ENCODE data around the gene CHRDL2.

CHRDL2 gene

DNA sequence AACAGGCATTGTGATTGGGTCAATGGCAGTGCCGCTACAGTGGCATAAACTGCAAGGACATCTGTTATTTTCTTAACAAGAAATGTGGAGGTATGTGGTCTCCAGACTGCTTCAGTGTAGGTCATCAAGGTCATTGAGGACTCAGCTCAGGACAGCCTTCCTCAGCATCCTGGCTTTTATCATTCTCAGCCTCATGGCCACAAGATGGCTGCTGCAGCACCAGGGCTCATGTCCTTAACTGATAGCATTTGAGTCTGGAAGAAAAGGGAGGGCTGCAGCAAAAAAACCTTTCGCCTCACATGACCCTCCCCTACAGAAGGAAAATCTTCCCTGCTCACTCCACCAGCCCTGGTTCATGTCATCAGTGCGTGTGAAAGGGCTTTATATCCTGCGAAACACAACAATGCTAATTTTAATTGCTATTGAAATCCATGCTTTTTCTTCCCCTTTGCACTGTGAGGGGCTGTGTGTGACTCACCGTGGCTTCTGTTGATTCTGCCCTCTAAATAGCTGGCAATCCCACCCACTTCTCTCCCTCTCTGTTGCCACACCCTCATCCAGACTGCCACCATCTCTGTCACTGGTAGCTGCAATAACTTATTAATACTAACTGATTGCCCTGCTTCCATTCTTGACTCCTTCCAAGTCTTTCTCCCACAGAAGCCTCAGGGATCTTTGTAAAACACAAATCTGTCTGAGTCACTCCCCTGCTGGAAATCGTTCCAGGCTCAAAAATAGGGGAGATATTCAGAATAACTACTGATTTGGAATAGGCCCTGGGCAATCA is 43.8 kb downstream of the CHRDL2 start:
- H3K4me2 ChIP-seq (ENCODE audit: low read length) = no peak overlapping the region
- no peaks in the 10 kb centered on the region for H3K36me3 ChIP-seq (ENCODE audit: insufficient read depth, low read length)
- H3F3A ChIP-seq (ENCODE audit: insufficient read depth, low read length) = no peaks in the 10 kb centered on the region
- H3K27me3 ChIP-seq (ENCODE audit: insufficient read depth, low read length) = no peaks in the 10 kb centered on the region
- H3K79me2 ChIP-seq (ENCODE audit: insufficient read depth, low read length) = no peaks in the 10 kb centered on the region
- H2AFZ ChIP-seq (ENCODE audit: low read length) = no peak overlapping the region
- no peaks in the 10 kb centered on the region for H4K20me1 ChIP-seq (ENCODE audit: insufficient read depth, low read length)
- TF ChIP-seq EZH2 (IDR thresholded peaks at IDR 0.05; ENCODE audit: borderline replicate concordance, low read length) (no peak), CTCF (IDR thresholded peaks at IDR 0.05; ENCODE audit: low read length) (no peak)
- no peak overlapping the region for H3K27ac ChIP-seq (ENCODE audit: low read depth, low read length, poor library complexity, severe bottlenecking)
- H3K9me3 ChIP-seq (ENCODE audit: low read length) = no peaks in the 10 kb centered on the region
- no peak overlapping the region for H3K4me3 ChIP-seq (ENCODE audit: low read depth, low read length, poor library complexity, severe bottlenecking)
- H3K9me2 ChIP-seq (ENCODE audit: low read depth, low read length) = no peaks in the 10 kb centered on the region
- no peak overlapping the region for H3K9ac ChIP-seq (ENCODE audit: low read length)
- H3K4me1 ChIP-seq (ENCODE audit: insufficient read depth, low read length, severe bottlenecking) = no peaks in the 10 kb centered on the region

DNA sequence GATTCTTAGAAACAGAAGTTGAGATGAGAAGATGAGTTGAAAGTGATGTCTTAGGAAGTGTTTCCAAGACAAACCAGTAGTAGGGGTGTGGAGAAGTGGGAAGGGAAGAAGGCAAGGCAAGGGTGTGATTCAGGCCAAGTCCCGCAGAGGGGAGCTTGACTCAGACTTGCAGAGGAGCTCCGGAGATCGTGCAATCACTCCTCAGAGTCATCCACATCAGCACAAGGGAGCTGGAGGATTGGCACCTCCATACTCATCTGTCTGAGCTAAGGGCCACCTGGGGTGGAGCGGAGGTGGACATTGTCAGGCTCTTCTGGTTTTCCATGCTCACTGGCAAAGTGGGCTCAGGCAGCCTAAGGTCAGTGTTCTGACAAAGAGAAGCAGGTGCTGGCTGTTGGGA is 44.4 kb downstream of the CHRDL2 start:
- Histone ChIP-seq H4K20me1 (ENCODE audit: insufficient read depth, low read length) (no peaks in the 10 kb centered on the region), H3K4me2 (ENCODE audit: low read length) (no peak overlapping the region), H3K4me3 (ENCODE audit: low read depth, low read length, poor library complexity, severe bottlenecking) (no peak overlapping the region), H2AFZ (ENCODE audit: low read length) (no peak overlapping the region), H3K4me1 (ENCODE audit: insufficient read depth, low read length, severe bottlenecking) (no peaks in the 10 kb centered on the region), H3F3A (ENCODE audit: insufficient read depth, low read length) (no peaks in the 10 kb centered on the region), H3K9me3 (ENCODE audit: low read length) (no peaks in the 10 kb centered on the region), H3K36me3 (ENCODE audit: insufficient read depth, low read length) (no peaks in the 10 kb centered on the region), H3K9me2 (ENCODE audit: low read depth, low read length) (no peaks in the 10 kb centered on the region), H3K27me3 (ENCODE audit: insufficient read depth, low read length) (0 out of 2 replicates have a peak, but pooled peaks cover 1% of the 10 kb centered on the region), H3K9ac (ENCODE audit: low read length) (no peak overlapping the region), H3K79me2 (ENCODE audit: insufficient read depth, low read length) (no peaks in the 10 kb centered on the region), H3K27ac (ENCODE audit: low read depth, low read length, poor library complexity, severe bottlenecking) (no peak overlapping the region)
- TF ChIP-seq EZH2 (IDR thresholded peaks at IDR 0.05; ENCODE audit: borderline replicate concordance, low read length) (no peak), CTCF (IDR thresholded peaks at IDR 0.05; ENCODE audit: low read length) (no peak)

DNA sequence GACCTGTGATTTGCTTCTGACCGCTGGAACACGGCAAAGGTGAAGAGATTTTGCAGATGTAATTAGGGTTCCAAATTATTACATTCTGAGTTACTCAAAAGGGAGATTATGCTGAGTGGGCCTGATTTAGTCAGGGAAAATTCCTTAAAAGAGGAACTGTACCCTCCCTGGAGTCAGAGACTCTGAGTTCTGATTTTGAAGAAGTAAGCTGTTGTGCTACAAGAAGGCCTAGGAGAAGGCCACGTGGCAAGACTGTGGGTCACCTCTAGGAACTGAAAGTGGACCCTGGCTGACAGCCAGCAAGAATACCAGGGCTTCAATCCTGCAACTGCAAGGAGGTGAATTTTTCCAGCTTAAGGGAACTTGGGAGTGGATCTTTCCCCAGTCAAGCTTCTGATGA is 45.3 kb downstream of the CHRDL2 start:
- Histone ChIP-seq H3K79me2 (ENCODE audit: insufficient read depth, low read length) (no peaks in the 10 kb centered on the region), H3K4me1 (ENCODE audit: insufficient read depth, low read length, severe bottlenecking) (no peaks in the 10 kb centered on the region), H3K4me2 (ENCODE audit: low read length) (no peak overlapping the region), H3K27me3 (ENCODE audit: insufficient read depth, low read length) (0 out of 2 replicates have a peak, but pooled peaks cover 5% of the 10 kb centered on the region), H3K9me3 (ENCODE audit: low read length) (no peaks in the 10 kb centered on the region), H3K9me2 (ENCODE audit: low read depth, low read length) (no peaks in the 10 kb centered on the region), H3F3A (ENCODE audit: insufficient read depth, low read length) (no peaks in the 10 kb centered on the region), H3K4me3 (ENCODE audit: low read depth, low read length, poor library complexity, severe bottlenecking) (no peak overlapping the region), H3K36me3 (ENCODE audit: insufficient read depth, low read length) (no peaks in the 10 kb centered on the region), H4K20me1 (ENCODE audit: insufficient read depth, low read length) (no peaks in the 10 kb centered on the region), H3K9ac (ENCODE audit: low read length) (no peak overlapping the region), H3K27ac (ENCODE audit: low read depth, low read length, poor library complexity, severe bottlenecking) (no peak overlapping the region), H2AFZ (ENCODE audit: low read length) (no peak overlapping the region)
- TF ChIP-seq CTCF (IDR thresholded peaks at IDR 0.05; ENCODE audit: low read length) (no peak), EZH2 (IDR thresholded peaks at IDR 0.05; ENCODE audit: borderline replicate concordance, low read length) (no peak)

Measured in OCI-LY1 (cell line).